ENCODE results near the gene EPHA2.

DNA sequence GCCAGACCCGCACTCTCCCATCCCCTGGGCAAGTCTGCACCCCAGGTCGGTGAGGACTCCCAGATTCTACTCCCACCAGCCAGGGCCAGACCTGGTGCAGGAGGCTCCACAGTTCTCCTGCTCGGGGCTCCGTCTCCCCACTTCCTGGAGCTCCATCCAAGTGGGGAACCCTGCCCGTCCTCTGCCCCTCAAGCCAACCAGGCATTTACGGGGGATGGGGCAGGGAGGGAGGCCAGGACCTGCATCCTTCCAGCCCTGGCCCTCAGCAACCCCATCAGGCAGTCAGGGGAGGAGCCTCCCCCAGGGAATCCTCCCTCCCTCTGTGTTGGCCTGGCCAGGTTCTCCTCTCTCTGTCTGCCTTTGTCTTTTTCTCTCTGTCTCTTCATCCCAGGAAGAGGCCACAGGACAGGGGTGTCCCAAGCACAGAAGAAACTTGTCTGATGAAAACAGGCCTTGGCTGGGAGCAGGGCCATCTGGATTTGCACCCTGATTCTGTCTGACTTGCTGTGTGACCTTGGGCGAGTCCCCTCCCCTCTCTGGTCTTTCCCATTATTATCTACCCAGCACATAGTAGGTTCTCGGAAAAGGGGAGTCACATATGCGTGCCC, 18.5 kb upstream of the EPHA2 start:
- TF ChIP-seq, protein P1, sequence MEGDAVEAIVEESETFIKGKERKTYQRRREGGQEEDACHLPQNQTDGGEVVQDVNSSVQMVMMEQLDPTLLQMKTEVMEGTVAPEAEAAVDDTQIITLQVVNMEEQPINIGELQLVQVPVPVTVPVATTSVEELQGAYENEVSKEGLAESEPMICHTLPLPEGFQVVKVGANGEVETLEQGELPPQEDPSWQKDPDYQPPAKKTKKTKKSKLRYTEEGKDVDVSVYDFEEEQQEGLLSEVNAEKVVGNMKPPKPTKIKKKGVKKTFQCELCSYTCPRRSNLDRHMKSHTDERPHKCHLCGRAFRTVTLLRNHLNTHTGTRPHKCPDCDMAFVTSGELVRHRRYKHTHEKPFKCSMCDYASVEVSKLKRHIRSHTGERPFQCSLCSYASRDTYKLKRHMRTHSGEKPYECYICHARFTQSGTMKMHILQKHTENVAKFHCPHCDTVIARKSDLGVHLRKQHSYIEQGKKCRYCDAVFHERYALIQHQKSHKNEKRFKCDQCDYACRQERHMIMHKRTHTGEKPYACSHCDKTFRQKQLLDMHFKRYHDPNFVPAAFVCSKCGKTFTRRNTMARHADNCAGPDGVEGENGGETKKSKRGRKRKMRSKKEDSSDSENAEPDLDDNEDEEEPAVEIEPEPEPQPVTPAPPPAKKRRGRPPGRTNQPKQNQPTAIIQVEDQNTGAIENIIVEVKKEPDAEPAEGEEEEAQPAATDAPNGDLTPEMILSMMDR (IDR thresholded peaks at IDR 0.05): no peak
- no peak for TF ChIP-seq POLR2A (IDR thresholded peaks at IDR 0.05)

All from testis (tissue), 2 donors.